HepG2 (cell line): ENCODE data around the gene RANGRF. TPM values are rescaled to one million over a fixed set of nuclear protein-coding genes. Genes with fewer than 3 reads are reported as not detected.
A peak's percentile ranks its signal among the peaks of the same experiment; 100 is the strongest.

Source experiments
- ATAC-seq: fragments of 200-7000 bp; cut with Tn5 transposase; 3 replicates; pipeline ENCODE4 v1.9.1; 2020; ENCODE audit warnings: mild to moderate bottlenecking, moderate library complexity
- BruUV-seq: library from RNA; stranded (reverse); fragments of 400-500 nt; replicated peaks from 2 replicates; lab custom pipeline; 2021; lab: Mats Ljungman, UMichigan
- CTCF ChIA-PET: fragments of 300-600 bp; formaldehyde crosslinking; extraction: SDS; loops from one replicate; lab custom pipeline; 2021; ENCODE audit warnings: low total read pairs, inconsistent platforms, low intra/inter-chr PET ratio; lab: Yijun Ruan, JAX
- POLR2A ChIA-PET: fragments of 350-600 bp; sonication (Branson Sonifier 250); formaldehyde crosslinking; loops from one replicate; lab custom pipeline; 2020; ENCODE audit warnings: antibody characterized with exemption, inconsistent platforms; lab: Yijun Ruan, JAX
- DNase-seq: peaks from one replicate; pipeline ENCODE4 v3.0.0-alpha.2; 2015; ENCODE audit warnings: low spot score
- FAIRE-seq: peaks from 3 replicates; lab custom pipeline; 2011; peaks lifted over from hg19 to GRCh38; lab: Jason Lieb, UNC
- H2AFZ ChIP-seq: one replicate; pipeline ENCODE4 v1.6.1; 2011; ENCODE audit warnings: low read length, inconsistent platforms
- H3K27ac ChIP-seq: fragments of 300-600 bp; 3 replicates; pipeline ENCODE4 v1.8.0; 2011; ENCODE audit warnings: mixed run types, mild to moderate bottlenecking, mixed read lengths, low read length, inconsistent platforms; ENCODE audit not compliant: insufficient read depth; ENCODE audit errors: extremely low read length
- H3K27me3 ChIP-seq, 2 experiments: fragments of 200-600 bp in 1 of 2; 2 replicates in 1 of 2; 3 replicates in 1 of 2; pipeline versions ENCODE4 v1.6.0 to v1.8.0; 2011; ENCODE audit warnings: low read length in 2 of 2, mild to moderate bottlenecking in 2 of 2, moderate library complexity in 2 of 2, inconsistent platforms in 1 of 2; ENCODE audit not compliant: insufficient read depth in 2 of 2, control insufficient read depth in 1 of 2
- H3K36me3 ChIP-seq, 2 experiments: fragments of 200-600 bp in 1 of 2; replicated peaks in 1 of 2; 2 replicates in 1 of 2; 3 replicates in 1 of 2; pipeline versions ENCODE4 v1.5.1 to v1.8.0; 2011; ENCODE audit warnings: low read length in 2 of 2, inconsistent platforms in 1 of 2; ENCODE audit not compliant: insufficient read depth in 2 of 2, control insufficient read depth in 1 of 2
- H3K4me1 ChIP-seq: 2 replicates; pipeline ENCODE4 v1.5.1; 2012; ENCODE audit warnings: low read length, inconsistent platforms; ENCODE audit not compliant: insufficient read depth
- H3K4me2 ChIP-seq: 2 replicates; pipeline ENCODE4 v1.6.0; 2011; ENCODE audit warnings: low read depth, low read length, inconsistent platforms
- H3K4me3 ChIP-seq, 3 experiments: fragments of 200-600 bp in 1 of 3; sonication (generic), shearing (Covaris generic) in 1 of 3; replicated peaks in 1 of 3; 2 replicates each; pipeline ENCODE4 v1.5.1; 2011 to 2016; ENCODE audit warnings: low read length in 3 of 3, inconsistent platforms in 2 of 3, low read depth in 2 of 3, mild to moderate bottlenecking in 2 of 3, control low read depth in 1 of 3, mixed read lengths in 1 of 3; ENCODE audit not compliant: insufficient read depth in 1 of 3
- H3K79me2 ChIP-seq: one replicate; pipeline ENCODE4 v1.6.1; 2011; ENCODE audit warnings: low read length, inconsistent platforms; ENCODE audit not compliant: insufficient read depth
- H3K9ac ChIP-seq: 2 replicates; pipeline ENCODE4 v1.6.0; 2011; ENCODE audit warnings: mild to moderate bottlenecking, low read depth, low read length, inconsistent platforms; ENCODE audit not compliant: insufficient read depth
- H3K9me3 ChIP-seq: 2 replicates; pipeline ENCODE4 v1.5.1; 2012; ENCODE audit warnings: mild to moderate bottlenecking, low read length
- H4K20me1 ChIP-seq: 2 replicates; pipeline ENCODE4 v1.6.0; 2011; ENCODE audit warnings: inconsistent platforms, mild to moderate bottlenecking, low read length, moderate library complexity; ENCODE audit not compliant: insufficient read depth
- FOSL2 ChIP-seq: sonication (generic); formaldehyde crosslinking; IDR thresholded peaks from 2 replicates; pipeline ENCODE4 v1.4.0; 2020; ENCODE audit warnings: missing genetic modification reagents
- SKI ChIP-seq: fragments of 450-650 bp; IDR thresholded peaks from one replicate; pipeline ENCODE4 v1.6.1; 2018; ENCODE audit warnings: mild to moderate bottlenecking; ENCODE audit not compliant: partially characterized antibody
- UBTF ChIP-seq: sonication (generic); formaldehyde crosslinking; IDR thresholded peaks from 2 replicates; pipeline ENCODE4 v1.4.0; 2020; ENCODE audit warnings: mild to moderate bottlenecking, missing genetic modification reagents
- ZNF280D ChIP-seq: sonication (generic); formaldehyde crosslinking; IDR thresholded peaks from 2 replicates; pipeline ENCODE4 v1.5.1; 2020; ENCODE audit warnings: mild to moderate bottlenecking, missing genetic modification reagents
- ZNF329 ChIP-seq: sonication (generic); formaldehyde crosslinking; IDR thresholded peaks from 2 replicates; pipeline ENCODE4 v1.9.0; 2021; ENCODE audit warnings: low read depth, mild to moderate bottlenecking, missing genetic modification reagents
- ZNF543 ChIP-seq: sonication (generic); formaldehyde crosslinking; IDR thresholded peaks from 2 replicates; pipeline ENCODE4 v1.4.0; 2020; ENCODE audit warnings: mild to moderate bottlenecking, missing genetic modification reagents
- ZNF574 ChIP-seq: sonication (generic); formaldehyde crosslinking; IDR thresholded peaks from 2 replicates; pipeline ENCODE4 v1.4.0; 2020; ENCODE audit warnings: missing genetic modification reagents
- ZNF704 ChIP-seq: sonication (generic); formaldehyde crosslinking; IDR thresholded peaks from 2 replicates; pipeline ENCODE4 v1.8.1; 2023; ENCODE audit warnings: mild to moderate bottlenecking, inconsistent platforms, moderate library complexity, missing genetic modification reagents, borderline replicate concordance
- ZNF777 ChIP-seq: sonication (generic); formaldehyde crosslinking; IDR thresholded peaks from 2 replicates; pipeline ENCODE4 v1.4.0; 2020; ENCODE audit warnings: missing genetic modification reagents
- ZNF800 ChIP-seq: sonication (generic); formaldehyde crosslinking; IDR thresholded peaks from 2 replicates; pipeline ENCODE4 v1.4.0; 2020; ENCODE audit warnings: missing genetic modification reagents
- WGBS: methylation state at CpG from one replicate; pipeline ENCODE4 v1.1.6; 2017; ENCODE audit warnings: low lambda C conversion rate; 5-methylcytosine and 5-hydroxymethylcytosine counted together
- in situ Hi-C: cut with HindIII; loops from 2 replicates; pipeline ENCODE4 v1.10.0; 2017; ENCODE audit warnings: low pct_unique_long_range_greater_than_20kb; ENCODE audit not compliant: extremely low pct_ligation_motif_present
- intact Hi-C: fragments of 100-400 bp; cut with micrococcal nuclease; formaldehyde crosslinking; loops from one replicate; pipeline ENCODE4 v1.10.0; 2022; ENCODE audit not compliant: unreplicated experiment
- polyA plus RNA-seq, 8 experiments: library from polyadenylated mRNA; depleted of rRNA in 3 of 8; stranded (reverse) in 7 of 8; unstranded in 1 of 8; fragments of >200 nt; fragmentation: Illumina TruSeq in 4 of 8; extraction: Trizol in 4 of 8; gene quantifications; 2 replicates each; pipeline versions ENCODE4 v1.2.1 to v1.2.3, GENCODE V29; 2011 to 2016; ENCODE audit warnings: low read depth in 4 of 8, missing spikeins in 1 of 8, mixed read lengths in 1 of 8; ENCODE audit not compliant: insufficient read depth in 1 of 8
- total RNA-seq, 5 experiments: library from RNA; depleted of rRNA; stranded (reverse); fragments of >200 nt; fragmentation: Illumina TruSeq; extraction: Trizol; gene quantifications; 2 replicates each; pipeline ENCODE4 v1.2.3, GENCODE V29; 2016; ENCODE audit warnings: low read depth in 1 of 5

The RANGRF gene
- total and polyA plus RNA-seq, 2 of the 13 experiments (the other 11 are each of a cell fraction or from before 2014, with no cell fraction given), result 18.6 to 40.7 TPM

- Histone ChIP-seq H4K20me1 (no peaks in the 10 kb centered on the region), H3K4me1 (peaks cover 29% of the 10 kb centered on the region), H3K9ac (peak overlapping the region; percentile 33; the same call in 1 of the 2 replicates), H3K79me2 (no peaks in the 10 kb centered on the region), H3K36me3 (no peaks in the 10 kb centered on the region), H3K9me3 (no peaks in the 10 kb centered on the region), H2AFZ (no peak overlapping the region), H3K4me3 (peak overlapping the region; percentile 47 to 75 (median 48); a peak in 5 of 6 replicates), H3K27me3 (peaks cover 2 to 34% of the 10 kb centered on the region in 2 experiments; a peak in 4 of 5 replicates), H3K4me2 (peak overlapping the region; percentile 85), H3K27ac (no peak overlapping the region)
- in situ Hi-C loops (no loop called here), intact Hi-C loops (no loop called here)
- 13% methylated on average over 10 of the region's 48 CpGs for WGBS
- POLR2A ChIA-PET, result no interaction called here
- no TSS peak for BruUV-seq
- no peak for FAIRE-seq
- ATAC-seq, result peak; percentile 82
- CTCF ChIA-PET, result interaction anchor here (0.6 kb wide), 1 partner anchor 59 kb away, joined by 3 read pairs; no protein-coding TSS in a partner anchor
- DNase-seq, result no peak
- TF ChIP-seq ZNF329 (CRISPR knock-in tag) (no peak), ZNF543 (CRISPR knock-in tag) (peak; percentile 70; the same call in 1 of the 2 replicates), ZNF280D (no peak), ZNF800 (CRISPR knock-in tag) (peak; percentile 82; the same call in 1 of the 2 replicates), ZNF574 (CRISPR knock-in tag) (peak; percentile 48; the same call in 1 of the 2 replicates), ZNF704 (0 out of 2 replicates have a peak, but pooled peaks have one; percentile 25), FOSL2 (no peak), SKI (no peak), UBTF (CRISPR knock-in tag) (peak; percentile 76), ZNF777 (peak; percentile 70)
Measured at GRCh38 chr17:8326511-8327302, 38.2 kb downstream of the RANGRF start.
